GM18517 (cell line): Measurements from ENCODE around the gene MPC1.

Source experiments
- ATAC-seq: cut with Tn5 transposase; IDR thresholded peaks from one replicate; pipeline ENCODE4 v1.9.1; 2021; ENCODE audit warnings: mild to moderate bottlenecking, moderate library complexity; ENCODE audit not compliant: unreplicated experiment

Gene MPC1

DNA sequence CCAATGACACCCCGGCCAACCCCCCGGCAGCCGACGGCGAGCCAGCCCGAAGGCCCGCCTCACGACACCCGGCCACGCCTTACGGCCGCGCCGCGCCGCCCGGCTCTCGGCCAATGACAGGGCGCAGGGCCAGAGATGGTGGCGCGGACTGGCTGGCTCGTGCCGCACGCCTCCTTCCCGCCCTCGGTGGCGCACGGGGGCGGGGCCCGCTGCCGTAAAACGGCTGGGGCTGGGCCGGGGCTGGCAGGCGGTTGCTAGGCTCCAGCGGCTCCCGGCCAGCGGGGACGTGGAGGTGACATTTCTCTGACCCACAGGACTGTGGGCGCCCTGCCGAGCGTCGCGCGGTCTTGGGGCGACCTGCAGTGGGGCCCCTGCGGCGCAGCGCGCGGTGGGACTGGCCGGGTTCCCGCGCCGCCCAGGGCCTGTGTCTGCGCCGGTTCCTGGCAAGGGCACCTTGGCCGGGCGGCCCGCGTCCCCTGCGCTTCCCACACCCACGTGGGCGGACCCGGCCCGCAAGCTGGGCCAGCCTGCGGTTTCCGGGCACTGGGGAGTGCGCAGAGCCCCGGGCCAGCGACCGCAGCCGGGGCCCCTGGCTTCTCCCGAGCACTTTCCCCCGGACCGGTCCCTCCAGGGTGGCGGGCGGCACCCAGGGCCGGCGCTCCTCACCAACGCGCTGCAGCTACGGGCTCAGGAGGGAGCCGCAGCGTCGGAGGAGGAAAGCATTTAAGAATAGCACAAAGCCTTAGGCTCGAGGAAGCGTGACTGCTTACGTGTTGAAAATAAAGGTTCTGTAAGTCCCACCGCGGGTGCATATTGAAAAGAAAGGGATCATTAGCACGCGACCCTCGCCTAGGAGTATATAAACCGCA, at the start of gene MPC1:
Gene MPC1 (minus strand): TSS at position 8 of the 869 bp plus-strand sequence. CDS start 64 bp downstream, outside the sequence.
- peak; percentile 85 for ATAC-seq

DNA sequence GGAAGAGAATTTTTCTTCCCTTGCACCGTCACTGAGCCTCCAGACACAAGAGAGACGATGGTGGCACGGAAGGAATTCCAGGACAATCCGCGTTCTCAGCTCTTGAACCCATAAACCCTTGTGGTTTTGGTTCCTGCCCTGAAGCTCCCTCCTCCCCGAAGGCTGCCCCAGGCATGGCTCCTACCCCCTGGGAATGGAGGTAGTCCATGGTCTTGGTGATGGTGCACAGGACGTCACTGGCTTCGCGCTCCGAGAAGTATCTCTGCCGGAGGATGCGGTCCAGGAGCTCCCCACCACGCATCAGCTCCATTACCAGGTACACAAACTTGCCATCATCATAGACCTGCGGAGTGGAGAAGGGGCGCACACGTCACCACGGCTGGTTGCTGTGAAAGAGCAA, 47.5 kb upstream of the MPC1 start:
- ATAC-seq, result no peak

DNA sequence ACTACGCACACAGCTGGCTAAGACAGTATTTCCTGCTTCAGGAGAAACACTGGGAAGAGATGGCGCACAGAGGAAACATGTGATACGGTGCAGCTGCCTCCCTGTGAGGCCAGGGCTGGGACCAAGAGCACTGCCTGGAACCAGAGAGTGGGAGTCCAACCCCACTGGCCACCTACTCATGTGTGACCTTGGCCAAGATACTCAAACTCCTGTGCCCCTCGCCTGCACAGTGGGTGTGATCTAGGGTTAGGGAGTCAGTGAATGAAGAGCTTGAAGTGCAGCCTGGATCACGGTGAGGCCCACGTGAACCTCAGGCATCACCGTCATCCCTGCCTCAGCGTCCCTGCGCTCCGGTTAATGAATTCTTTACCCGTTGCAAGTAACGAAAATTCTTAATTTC, 41.7 kb upstream of the MPC1 start:
- no peak for ATAC-seq

GRCh38 chr6:166423781-166424180, 41.0 kb upstream of the MPC1 start:
- ATAC-seq, result no peak

GRCh38 chr6:166423051-166423745, 40.5 kb upstream of the MPC1 start:
- no peak for ATAC-seq

DNA sequence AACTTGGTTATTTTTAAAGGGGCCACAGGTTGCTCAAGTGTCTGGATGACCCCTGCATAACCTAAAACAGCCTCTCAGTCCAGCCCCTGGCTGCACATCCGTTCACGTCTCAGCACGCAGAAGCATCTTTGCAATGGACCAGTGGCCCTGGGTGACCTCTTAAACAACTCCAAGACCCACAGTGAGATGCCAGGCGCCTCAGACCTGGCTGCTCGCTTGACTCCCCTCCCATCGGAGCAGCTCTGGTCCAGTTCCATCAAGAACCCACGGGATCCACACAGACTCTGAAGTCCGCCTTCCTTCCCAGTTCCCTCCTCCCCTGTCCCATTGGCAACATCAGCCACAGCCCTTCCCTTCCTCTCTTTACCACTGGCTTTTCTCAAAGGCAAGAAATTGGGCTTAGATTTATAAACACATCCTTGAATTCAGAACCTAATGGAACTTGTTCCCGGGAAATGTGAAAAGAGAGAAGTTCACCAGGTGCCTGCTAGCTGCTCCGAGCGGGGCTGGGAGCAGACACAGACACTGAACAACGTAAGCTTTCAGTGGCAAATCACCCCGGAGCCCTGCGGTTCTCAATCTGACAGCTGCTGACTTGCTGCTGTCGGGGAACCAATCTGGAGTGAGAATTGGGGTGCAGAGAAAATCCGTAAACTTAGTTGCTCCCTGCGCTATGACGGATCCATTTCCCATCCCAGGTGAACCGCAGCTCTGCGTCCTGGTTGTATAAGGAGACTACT, 39.6 kb upstream of the MPC1 start:
- ATAC-seq, result no peak

- no peak for ATAC-seq
Measured at GRCh38 chr6:166420351-166420750, 37.6 kb upstream of the MPC1 start.

DNA sequence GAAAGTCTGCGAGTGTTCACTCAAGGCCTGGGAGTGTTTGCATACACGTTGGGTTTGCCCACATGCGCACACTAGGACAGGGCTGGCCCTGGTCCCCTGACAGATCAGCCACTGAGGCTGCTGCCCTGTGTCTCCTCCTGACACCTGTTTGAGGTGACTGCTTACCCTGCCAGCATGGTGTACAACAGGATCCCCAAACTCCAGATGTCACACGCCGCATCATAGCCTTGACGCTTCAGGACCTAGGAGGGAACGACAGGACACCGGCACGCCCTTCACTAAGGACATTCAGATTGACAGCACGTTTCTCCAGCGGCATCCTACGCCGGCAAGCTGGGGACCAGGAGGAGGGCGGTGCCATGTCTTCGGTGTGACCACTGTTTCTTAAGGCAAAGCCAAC, 37.0 kb upstream of the MPC1 start:
- ATAC-seq, result no peak

DNA sequence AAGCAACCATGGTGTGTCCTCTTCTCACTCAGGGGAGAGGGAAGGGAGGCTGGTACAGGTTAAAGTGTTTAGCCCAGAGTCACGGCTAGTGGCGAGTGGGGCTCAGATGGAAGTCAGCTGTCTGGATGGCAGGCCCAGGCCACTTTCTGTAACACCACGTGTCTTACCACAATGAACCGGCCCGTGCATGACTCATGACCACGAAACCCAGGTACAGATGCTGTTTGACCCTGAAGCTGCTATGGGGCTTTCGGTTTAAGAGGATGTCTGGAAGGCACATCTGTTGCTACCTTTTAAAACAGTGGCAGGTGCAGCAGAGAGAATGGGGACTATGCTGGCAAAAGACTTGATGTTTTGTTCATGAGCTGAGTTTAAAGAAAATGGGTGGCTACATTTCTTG, 36.5 kb upstream of the MPC1 start:
- ATAC-seq, result peak; percentile 96

GRCh38 chr6:166418691-166419143, 36.0 kb upstream of the MPC1 start:
- no peak for ATAC-seq

DNA sequence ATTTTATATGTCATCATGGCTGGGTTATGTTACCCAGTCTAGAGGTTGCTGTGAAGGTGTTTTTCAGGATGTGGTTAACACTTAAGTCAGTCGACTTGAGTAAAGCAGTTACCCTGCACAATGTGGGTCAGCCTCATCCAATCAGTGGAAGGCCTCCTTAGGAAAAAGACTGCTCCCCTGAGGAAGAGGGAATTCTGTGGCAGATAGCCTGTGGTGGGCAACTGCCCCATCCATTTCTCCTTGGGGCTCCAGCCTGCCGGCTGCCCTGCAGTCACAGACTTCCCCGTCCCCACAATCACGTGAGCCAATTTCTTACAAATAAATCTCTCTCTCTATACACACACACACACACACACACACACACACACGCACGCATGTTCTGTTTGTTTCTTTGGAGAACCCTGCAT, 34.5 kb upstream of the MPC1 start:
- no peak for ATAC-seq

GRCh38 chr6:166415833-166416347, 33.1 kb upstream of the MPC1 start:
- no peak for ATAC-seq

- ATAC-seq, result no peak
Measured at GRCh38 chr6:166415306-166415705, 32.6 kb upstream of the MPC1 start.

DNA sequence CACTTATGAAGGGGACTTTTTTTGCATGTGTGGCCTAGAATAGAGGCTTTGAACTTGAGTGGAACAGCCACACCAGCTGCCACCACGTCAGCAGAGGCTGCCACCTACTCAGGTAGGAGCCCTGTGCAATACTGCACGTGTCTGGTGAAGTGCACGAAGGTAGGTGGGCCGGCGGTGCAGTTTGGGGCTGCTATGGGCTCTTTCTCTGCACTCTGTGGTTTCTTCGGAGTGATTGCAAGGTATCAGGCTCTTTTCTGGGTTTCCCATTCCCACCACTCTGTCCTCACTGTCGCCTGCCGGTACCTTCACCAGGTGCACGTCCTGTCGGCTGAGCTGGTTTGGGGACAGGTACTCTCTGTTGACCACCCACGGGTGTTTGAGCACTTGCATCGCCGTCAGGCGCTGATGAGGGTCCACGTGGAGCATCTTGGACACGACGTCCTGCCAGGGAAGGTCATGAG, 30.8 kb upstream of the MPC1 start:
- ATAC-seq, result no peak

GRCh38 chr6:166412911-166413384, 30.2 kb upstream of the MPC1 start:
- no peak for ATAC-seq

- no peak for ATAC-seq
Measured at GRCh38 chr6:166412156-166412910, 29.6 kb upstream of the MPC1 start.

- no peak for ATAC-seq
Measured at GRCh38 chr6:166411721-166412151, 29.0 kb upstream of the MPC1 start.

GRCh38 chr6:166411271-166411670, 28.5 kb upstream of the MPC1 start:
- ATAC-seq, result no peak

GRCh38 chr6:166410426-166410935, 27.7 kb upstream of the MPC1 start:
- ATAC-seq, result no peak
